GM10847 (cell line): ENCODE data around the gene SBF2.

Source experiments
- POLR2A ChIP-seq: IDR thresholded peaks from 2 replicates; pipeline ENCODE4 v1.6.1; 2011; ENCODE audit not compliant: insufficient read length; ENCODE audit errors: extremely low read depth

SBF2 gene

DNA sequence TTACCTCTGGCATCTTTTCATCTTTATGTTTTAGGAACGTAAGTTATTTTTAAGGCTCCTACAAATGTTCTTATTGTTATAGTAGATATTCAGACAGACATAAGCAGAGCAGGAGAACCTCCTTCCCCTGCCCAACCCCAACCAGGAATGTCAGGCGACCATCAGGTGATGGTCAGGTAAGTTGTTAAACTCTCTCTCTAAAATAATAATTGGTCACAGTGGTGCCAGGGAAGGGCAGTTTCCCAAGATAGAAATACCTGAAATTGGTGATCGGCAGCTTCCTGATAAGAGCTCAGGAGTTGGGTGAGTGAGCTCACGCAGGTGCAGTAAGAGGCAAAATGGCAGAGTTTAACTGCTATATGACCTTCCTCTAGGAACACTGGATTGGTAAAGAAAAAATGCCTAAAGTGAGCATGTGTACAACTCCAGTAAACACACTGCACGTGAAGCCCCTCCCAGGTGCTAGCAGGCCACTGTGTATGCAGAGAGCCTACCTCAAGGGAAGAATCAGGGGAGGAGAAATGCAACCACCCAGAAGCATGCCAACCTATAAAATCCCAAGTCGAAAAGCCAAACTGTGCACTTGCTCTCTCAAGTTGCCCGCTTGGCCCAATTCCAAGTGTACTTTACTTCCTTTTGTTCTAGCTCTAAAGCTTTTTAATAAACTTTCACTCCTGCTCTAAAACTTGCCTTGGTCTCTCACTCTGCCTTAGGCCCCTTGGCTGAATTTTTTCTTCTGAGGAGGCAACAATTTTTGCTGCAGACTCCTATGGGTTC, 273.9 kb downstream of the SBF2 start:
- TF ChIP-seq POLR2A, result no peak

DNA sequence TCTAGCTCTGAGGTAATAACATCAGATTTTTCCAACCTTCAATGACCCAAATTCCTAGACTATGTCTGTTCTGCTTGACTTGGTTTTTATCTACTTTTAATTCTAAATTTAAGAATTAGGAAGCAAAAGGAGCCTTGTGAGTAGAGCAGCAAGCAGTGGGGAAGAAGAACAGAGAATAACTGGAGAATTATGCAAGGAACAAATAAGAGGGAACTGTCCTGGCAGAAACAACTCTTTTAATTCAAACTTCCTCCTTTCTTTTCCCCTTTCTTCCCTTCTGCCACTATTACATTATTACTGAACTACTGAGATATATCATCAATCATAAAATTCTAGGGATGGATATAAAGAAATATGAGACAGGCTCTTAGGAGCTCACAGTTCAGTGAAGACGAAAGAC, 276.1 kb downstream of the SBF2 start:
- no peak for TF ChIP-seq POLR2A

DNA sequence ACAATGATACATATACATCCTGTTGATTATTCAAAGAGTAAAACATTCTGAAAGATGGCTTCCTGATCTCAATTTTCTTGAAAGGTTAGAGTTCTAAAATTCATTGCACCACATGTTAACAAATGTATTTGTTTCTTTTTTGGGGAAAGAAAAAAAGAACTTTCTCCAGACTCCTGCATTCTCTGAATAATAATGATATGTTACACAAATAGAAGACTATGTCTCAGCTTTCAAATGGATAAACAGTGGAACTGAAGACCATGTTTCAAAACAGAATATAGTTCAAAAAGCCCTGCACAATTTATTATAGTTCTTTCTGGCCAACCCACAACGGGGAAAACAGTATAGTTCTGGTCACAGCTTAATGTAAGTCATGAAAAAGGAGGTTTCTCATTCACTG, 277.0 kb downstream of the SBF2 start:
- no peak for TF ChIP-seq POLR2A

DNA sequence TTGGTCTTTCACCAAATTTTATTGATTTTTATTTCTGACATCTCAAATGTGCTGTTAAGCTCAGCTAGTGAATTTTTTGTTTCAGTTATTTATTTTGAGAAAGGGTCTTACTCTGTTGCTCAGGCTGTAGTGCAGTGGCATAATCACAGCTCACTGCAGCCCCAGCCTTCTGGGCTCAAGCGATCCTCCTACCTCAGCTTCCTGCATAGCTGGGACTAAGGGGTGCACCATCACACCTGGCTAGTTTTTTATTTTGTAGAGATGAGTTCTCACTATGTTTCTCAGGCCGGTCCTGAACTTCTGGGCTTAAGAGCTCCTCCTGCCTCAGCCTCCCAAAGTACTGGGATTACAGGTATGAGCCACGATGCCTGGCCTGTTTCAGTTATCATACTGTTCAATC, 282.0 kb downstream of the SBF2 start:
- TF ChIP-seq POLR2A, result no peak

DNA sequence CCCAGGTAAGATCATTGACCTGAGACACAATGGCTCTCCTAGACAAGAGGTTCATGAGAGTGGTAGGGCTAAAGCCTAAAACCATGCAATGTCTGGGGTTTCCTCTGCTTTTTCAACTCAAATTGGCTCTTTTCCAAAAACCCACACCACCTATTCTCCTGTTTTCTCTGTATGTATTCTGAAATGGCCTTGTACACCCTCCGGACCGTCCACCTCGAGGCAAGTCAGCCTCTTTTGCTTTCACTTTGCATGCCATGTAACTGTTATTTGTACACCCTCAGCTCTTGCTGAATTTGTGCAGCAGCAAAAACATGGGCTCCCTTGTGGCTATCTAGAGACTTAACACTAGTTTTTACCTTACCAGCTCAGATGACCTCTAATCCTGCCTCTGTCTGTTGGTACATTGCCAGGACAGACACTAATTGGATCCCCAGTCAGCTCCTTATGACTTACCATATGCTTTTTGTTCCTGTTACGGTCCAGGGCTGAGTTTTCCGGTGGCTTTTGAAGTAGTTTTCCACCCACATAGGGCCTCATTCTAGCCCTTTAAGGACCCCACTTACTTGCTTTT, 288.0 kb downstream of the SBF2 start:
- no peak for TF ChIP-seq POLR2A

DNA sequence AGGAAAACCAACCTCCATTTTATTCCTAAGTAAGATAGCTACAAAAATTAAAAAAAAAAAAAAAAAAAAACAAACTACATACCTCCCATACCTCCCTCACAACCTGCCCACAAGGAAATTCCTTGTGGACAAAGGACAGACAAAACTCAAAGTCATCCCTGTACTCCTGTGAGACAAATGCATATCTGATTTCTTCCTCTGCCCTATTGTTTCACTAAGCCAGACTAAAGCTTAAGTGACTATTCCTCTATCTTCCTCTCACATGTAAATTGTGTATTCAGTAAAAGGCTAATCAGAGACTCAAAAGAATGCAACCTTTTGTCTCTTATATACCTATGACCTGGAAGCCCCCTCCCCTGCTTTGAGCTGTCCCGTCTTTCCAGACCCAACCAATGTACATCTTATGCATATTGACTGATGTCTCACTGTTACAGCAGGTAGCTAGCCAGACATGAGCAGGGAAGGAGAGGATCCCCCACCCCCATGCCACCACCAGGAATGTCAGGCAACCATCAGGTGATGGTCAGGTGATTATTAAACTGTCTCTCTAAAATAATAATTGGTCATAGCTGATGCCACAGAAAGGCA, 289.4 kb downstream of the SBF2 start:
- no peak for TF ChIP-seq POLR2A

DNA sequence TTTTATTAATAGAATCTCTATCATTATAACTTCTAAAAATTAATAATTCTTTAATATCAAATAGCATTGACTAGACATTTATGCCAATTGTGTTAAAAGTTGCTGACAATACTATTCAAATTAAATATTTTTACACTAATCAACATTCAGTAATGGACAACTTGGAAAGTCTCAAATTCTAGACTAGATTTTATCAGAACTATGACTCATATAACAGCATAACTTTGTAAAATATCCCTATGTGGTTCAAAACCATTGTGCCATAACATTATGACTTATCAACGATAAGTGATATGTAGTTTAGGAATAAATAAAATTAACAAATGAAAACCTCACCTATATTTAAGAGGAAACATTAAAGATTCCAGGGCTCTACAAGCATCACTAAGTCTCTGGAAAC, 291.8 kb downstream of the SBF2 start:
- TF ChIP-seq POLR2A, result no peak

DNA sequence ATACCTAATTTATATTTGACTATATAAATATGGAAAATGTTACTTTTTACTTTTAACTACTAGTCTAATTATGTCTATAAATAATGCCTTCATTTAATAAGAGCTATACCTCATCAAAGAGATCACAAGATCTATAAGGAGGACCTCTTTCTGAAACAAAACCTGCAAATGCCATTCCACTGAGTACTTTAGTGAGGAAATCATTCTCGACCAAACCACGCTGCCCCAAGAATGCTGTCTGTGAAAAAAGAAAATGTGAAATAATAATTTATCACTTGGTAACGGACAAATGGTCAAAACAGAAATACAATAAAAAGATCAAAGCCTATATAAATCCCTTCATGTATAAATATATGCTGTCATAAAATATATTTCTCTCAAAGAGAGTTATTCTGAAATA, 301.7 kb downstream of the SBF2 start:
- no peak for TF ChIP-seq POLR2A

DNA sequence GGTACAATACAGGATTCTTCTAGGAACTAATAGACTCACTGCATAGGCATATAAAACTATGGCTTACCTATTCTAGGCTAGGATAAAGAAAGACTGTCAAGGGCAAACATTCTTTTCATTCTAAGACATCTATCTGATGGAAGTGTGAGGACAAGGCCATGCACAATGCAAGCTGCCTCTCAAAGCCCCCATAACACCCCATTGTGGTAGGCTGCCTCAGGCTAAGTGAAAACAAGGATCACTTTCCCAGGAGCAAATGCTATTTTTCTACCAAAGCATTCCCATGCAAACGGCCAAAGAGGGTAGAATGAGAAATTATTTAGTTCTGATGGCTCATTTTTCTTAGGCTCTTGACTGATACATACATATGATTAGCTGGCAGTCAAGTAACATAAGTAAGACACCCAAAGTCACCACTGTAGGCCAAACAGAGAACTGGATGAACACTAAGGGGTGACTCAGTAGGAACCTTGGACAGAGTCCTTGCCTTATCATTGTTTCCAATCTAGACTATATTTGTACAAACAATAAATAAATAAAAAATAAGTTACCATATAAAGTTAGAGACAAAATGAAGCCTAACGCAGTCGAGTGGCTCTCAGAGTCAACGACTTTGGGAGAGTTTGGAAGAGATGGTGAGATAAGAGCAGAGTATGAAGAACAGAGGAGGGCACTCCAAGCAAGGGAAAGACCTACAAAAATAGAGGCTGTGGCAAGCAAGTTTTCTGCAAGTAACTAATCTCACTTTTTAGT, 303.6 kb downstream of the SBF2 start:
- TF ChIP-seq POLR2A, result no peak

DNA sequence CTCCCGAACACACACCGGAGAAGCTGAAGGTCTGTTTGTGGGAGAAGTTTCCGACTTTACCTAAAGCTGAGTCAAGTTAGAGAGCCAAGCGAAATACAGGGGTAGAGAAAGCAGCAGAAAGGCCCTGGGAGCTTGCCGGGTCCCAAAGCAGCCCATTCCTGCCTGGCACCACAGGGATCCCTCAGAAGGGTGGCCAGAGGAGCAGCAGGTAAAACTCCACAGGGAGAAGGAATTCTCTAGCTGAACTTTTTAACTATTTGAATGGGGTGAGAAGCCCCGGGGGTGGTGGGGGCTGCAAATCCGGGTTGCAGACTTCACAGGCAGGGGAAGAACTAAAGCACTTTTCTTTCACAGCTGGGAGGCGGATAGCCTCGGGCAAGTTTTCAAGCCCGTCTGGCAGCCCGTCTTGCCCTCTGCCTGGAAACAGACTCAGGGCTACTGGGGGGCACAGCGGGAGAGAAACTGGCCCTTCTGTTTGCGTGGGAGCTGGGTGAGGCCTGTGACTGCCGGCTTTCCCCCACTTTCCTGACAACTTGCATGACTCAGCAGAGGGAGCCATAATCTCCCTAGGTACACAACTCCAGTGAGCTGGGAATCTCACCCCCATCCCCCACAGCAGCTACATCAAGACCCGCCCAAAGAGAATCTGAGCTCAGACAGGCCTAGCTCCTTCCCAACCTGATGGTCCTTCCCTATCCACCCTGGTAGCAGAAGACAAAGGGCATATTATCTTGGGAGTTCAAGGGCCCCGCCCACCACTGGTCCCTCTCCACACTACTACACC, 311.0 kb downstream of the SBF2 start:
- no peak for TF ChIP-seq POLR2A

DNA sequence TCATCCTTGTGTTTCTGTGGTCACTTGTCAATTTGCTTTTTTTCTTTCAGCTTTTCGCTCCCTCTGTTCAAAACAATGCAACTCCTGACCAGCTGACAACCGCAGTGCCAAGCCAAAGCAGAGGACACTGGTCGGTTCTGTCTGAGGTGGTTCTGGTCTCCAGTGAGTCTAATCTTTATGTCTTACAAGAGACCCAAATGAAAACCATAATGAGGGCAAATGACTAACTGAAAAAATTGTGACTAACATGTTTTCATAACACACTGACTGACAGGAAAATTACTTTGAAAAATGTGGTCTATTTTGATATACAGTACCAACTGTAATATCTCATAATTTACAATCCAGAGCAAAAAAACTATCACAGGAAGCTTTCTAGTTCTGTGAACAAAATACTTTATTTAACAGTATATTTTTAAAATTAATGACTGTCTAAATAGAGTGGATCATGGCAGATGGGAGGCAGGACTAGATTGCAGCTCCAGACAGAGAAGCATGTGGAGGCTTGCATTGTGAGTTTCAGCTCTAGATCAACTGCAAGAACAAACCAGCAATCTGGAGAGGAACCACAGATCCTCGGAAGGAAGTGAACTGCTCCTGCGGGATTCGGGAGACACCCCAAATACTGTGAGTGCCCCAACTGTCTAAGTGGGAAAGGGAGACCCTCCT, 311.8 kb downstream of the SBF2 start:
- TF ChIP-seq POLR2A, result no peak

DNA sequence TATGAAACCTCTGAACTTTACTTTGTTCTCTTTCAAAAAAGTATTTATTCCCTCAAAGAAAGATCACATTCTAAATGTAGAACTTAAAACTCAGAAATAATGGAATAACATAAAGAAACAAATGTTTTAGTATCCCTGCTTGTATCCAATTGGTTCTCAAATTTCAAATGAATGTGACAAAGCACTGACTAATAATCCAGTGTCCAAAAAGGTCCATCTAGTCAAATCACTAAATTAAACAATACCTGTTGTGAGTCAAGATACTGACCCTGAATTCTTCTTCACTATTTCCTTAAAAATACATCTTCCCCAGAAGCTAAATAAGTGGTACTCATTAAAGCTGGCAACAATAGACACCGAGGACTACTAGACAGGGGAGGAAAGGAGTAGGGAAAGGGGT, 313.1 kb downstream of the SBF2 start:
- no peak for TF ChIP-seq POLR2A

DNA sequence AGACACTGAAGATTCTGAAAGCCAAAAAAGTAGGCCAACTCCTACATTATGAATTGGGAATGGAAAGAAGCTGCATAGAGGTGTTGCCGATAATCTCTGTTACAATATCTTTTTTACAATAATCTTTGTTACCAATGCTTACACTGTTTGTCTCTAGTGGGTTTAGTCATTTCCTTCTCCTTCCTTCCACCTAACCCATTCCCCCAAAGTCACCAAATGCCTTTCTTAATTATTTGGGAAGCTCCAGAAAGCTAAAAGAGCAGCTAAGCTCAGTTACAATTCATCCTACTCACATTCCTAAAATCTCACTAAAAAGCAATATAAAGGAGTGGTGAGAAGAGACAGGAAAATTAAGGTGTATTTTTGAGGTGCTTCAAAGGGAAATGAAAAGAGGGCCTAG, 316.5 kb downstream of the SBF2 start:
- TF ChIP-seq POLR2A, result no peak

DNA sequence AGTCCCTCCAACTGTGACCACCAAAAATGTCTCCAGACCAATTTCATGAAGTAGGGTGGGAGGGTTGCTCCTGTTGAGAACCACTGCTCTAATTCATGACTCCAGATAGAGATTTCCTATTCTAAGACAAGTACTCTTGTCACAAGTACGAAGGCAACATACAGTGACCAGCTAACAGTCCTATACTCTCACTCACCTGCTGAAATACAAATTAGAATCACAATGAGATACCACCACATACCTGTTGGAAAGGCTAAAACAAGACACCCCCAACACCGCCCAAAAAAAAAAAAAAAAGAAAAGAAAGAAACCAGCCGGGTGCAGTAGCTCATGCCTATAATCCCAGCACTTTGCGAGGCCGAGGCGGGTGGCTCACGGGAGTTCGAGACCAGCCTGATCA, 319.6 kb downstream of the SBF2 start:
- no peak for TF ChIP-seq POLR2A

DNA sequence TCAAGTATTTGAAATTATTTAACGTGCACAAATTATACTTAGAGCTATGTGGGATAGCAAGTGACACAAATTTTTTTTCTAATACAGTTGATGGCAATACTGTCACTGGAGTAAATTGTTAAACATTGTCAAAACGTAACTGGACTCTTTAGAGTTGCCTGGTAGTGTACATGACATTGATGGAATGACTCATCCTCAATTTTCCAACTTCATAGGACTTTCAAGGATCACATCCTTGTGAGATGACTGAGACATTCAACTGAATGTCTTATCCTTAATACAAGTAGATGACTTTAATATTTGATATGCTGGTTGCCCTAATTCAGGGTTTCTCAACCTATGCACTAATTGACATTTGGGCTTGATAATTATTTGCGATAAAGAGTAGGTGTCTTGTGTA, 320.1 kb downstream of the SBF2 start:
- TF ChIP-seq POLR2A, result no peak
